NT2/D1 (cell line): ENCODE results near the gene ACER3.
"Not testable (repeated sequence)": the region's sequence is repeated elsewhere in the genome, so short reads cannot be mapped to it uniquely, and the experiment has no call there.

Experiments used
- DNase-seq: peaks from one replicate; pipeline ENCODE4 v3.0.0-alpha.2; 2011; ENCODE audit warnings: low read depth, low spot score
- H3K27me3 ChIP-seq: 2 replicates; pipeline ENCODE4 v1.6.0; 2011; ENCODE audit warnings: mild to moderate bottlenecking; ENCODE audit not compliant: insufficient read length, insufficient read depth
- H3K36me3 ChIP-seq: 2 replicates; pipeline ENCODE4 v1.6.1; 2011; ENCODE audit warnings: mild to moderate bottlenecking, low read length, mixed read lengths; ENCODE audit not compliant: insufficient read depth, insufficient read length
- H3K4me1 ChIP-seq: 2 replicates; pipeline ENCODE4 v1.5.1; 2011; ENCODE audit not compliant: insufficient read depth, insufficient read length
- H3K4me3 ChIP-seq: 2 replicates; pipeline ENCODE4 v1.5.1; 2011; ENCODE audit warnings: low read depth; ENCODE audit not compliant: insufficient read length
- H3K9ac ChIP-seq: 2 replicates; pipeline ENCODE4 v1.6.0; 2011; ENCODE audit warnings: low read depth; ENCODE audit not compliant: insufficient read length
- H3K9me3 ChIP-seq: 2 replicates; pipeline ENCODE4 v1.5.1; 2011; ENCODE audit warnings: mild to moderate bottlenecking, low read length; ENCODE audit not compliant: insufficient read depth
- SUZ12 ChIP-seq: IDR thresholded peaks from 2 replicates; pipeline ENCODE4 v1.6.1; 2011; ENCODE audit not compliant: insufficient read length, insufficient read depth; ENCODE audit errors: extremely low read depth
- YY1 ChIP-seq: IDR thresholded peaks from 2 replicates; pipeline ENCODE4 v1.6.1; 2011; ENCODE audit not compliant: insufficient read length, insufficient read depth
- ZNF274 ChIP-seq: IDR thresholded peaks from 2 replicates; pipeline ENCODE4 v1.6.1; 2011; ENCODE audit warnings: mild to moderate bottlenecking, low read depth, low read length

Gene ACER3

GRCh38 chr11:76857781-76858410 is 2.8 kb upstream of the ACER3 start:
- Histone ChIP-seq H3K9me3 (no peaks in the 10 kb centered on the region), H3K4me1 (no peaks in the 10 kb centered on the region), H3K9ac (no peak overlapping the region), H3K36me3 (no peaks in the 10 kb centered on the region), H3K27me3 (no peaks in the 10 kb centered on the region), H3K4me3 (no peak overlapping the region)
- TF ChIP-seq ZNF274 (no peak), YY1 (no peak), SUZ12 (no peak)
- no peak for DNase-seq

GRCh38 chr11:76859708-76860227 is 950 bp upstream of the ACER3 start:
- no peaks in the 10 kb centered on the region for H3K27me3 ChIP-seq
- H3K9me3 ChIP-seq = no peaks in the 10 kb centered on the region
- no peak for TF ChIP-seq SUZ12
- no peak for TF ChIP-seq ZNF274
- TF ChIP-seq YY1 = no peak
- no peaks in the 10 kb centered on the region for H3K36me3 ChIP-seq
- no peak for DNase-seq
- H3K4me3 ChIP-seq = no peak overlapping the region
- H3K4me1 ChIP-seq = no peaks in the 10 kb centered on the region
- peak overlapping the region; percentile 26 for H3K9ac ChIP-seq

GRCh38 chr11:76861490-76861953 is 804 bp downstream of the ACER3 start:
- H3K9me3 ChIP-seq = no peaks in the 10 kb centered on the region
- H3K9ac ChIP-seq = peak overlapping the region; percentile 76
- DNase-seq = no peak
- peak overlapping the region; percentile 49 for H3K4me3 ChIP-seq
- H3K27me3 ChIP-seq = no peaks in the 10 kb centered on the region
- no peak for TF ChIP-seq SUZ12
- H3K4me1 ChIP-seq = no peaks in the 10 kb centered on the region
- H3K36me3 ChIP-seq = no peaks in the 10 kb centered on the region

GRCh38 chr11:76862794-76863193 is 2.1 kb downstream of the ACER3 start:
- not testable (repeated sequence) for H3K36me3 ChIP-seq, H3K4me3 ChIP-seq, DNase-seq, H3K9me3 ChIP-seq, H3K4me1 ChIP-seq, H3K9ac ChIP-seq, H3K27me3 ChIP-seq

- Histone ChIP-seq H3K36me3 (no peaks in the 10 kb centered on the region), H3K9me3 (no peaks in the 10 kb centered on the region), H3K4me1 (no peaks in the 10 kb centered on the region), H3K9ac (no peak overlapping the region), H3K4me3 (no peak overlapping the region), H3K27me3 (no peaks in the 10 kb centered on the region)
- DNase-seq = no peak
- TF ChIP-seq SUZ12 (no peak), YY1 (no peak), ZNF274 (no peak)
These were observed 2.6 kb downstream of the ACER3 start for GRCh38 chr11:76863196-76863777.

GRCh38 chr11:76872959-76873827 is 12.5 kb downstream of the ACER3 start:
- Histone ChIP-seq H3K9ac (no peak overlapping the region), H3K27me3 (no peaks in the 10 kb centered on the region), H3K36me3 (peaks cover 7% of the 10 kb centered on the region), H3K4me3 (no peak overlapping the region), H3K4me1 (no peaks in the 10 kb centered on the region), H3K9me3 (no peaks in the 10 kb centered on the region)
- DNase-seq = no peak
- TF ChIP-seq SUZ12 = no peak

- Histone ChIP-seq H3K9me3 (no peaks in the 10 kb centered on the region), H3K36me3 (no peaks in the 10 kb centered on the region), H3K27me3 (no peaks in the 10 kb centered on the region), H3K4me3 (no peak overlapping the region), H3K4me1 (no peaks in the 10 kb centered on the region), H3K9ac (no peak overlapping the region)
- no peak for TF ChIP-seq ZNF274
- TF ChIP-seq SUZ12 = no peak
- no peak for TF ChIP-seq YY1
- no peak for DNase-seq
These were observed 17.3 kb downstream of the ACER3 start for GRCh38 chr11:76878014-76878413.
